Fibroblast of peridontal ligament (primary cell): ENCODE measurements around the gene CFAP410.
"Not testable (repeated sequence)": the region's sequence is repeated elsewhere in the genome, so short reads cannot be mapped to it uniquely, and the experiment has no call there.

Experiments
- DNase-seq: peaks from one replicate; pipeline ENCODE4 v3.0.0-alpha.2; 2010; ENCODE audit errors: extremely low read depth

The CFAP410 gene

GRCh38 chr21:44368711-44369446 is 29.7 kb upstream of the CFAP410 start:
- no peak for DNase-seq

- DNase-seq: no peak
Observed at GRCh38 chr21:44366586-44367211, 27.5 kb upstream of the CFAP410 start.

GRCh38 chr21:44365967-44366585 is 26.9 kb upstream of the CFAP410 start:
- no peak for DNase-seq

GRCh38 chr21:44365251-44365966 is 26.2 kb upstream of the CFAP410 start:
- no peak for DNase-seq

GRCh38 chr21:44364151-44365053 is 25.2 kb upstream of the CFAP410 start:
- no peak for DNase-seq

- no peak for DNase-seq
Observed at GRCh38 chr21:44363278-44363677, 24.1 kb upstream of the CFAP410 start.

GRCh38 chr21:44361903-44362302 is 22.7 kb upstream of the CFAP410 start:
- DNase-seq: not testable (repeated sequence)

GRCh38 chr21:44360159-44360558 is 21.0 kb upstream of the CFAP410 start:
- DNase-seq: no peak

GRCh38 chr21:44359396-44359795 is 20.2 kb upstream of the CFAP410 start:
- DNase-seq: no peak

- no peak for DNase-seq
Observed at GRCh38 chr21:44357064-44357837, 18.1 kb upstream of the CFAP410 start.

GRCh38 chr21:44356636-44357035 is 17.4 kb upstream of the CFAP410 start:
- no peak for DNase-seq

GRCh38 chr21:44356160-44356559 is 17.0 kb upstream of the CFAP410 start:
- DNase-seq: no peak

- DNase-seq: no peak
Observed at GRCh38 chr21:44354775-44355771, 15.9 kb upstream of the CFAP410 start.

GRCh38 chr21:44354001-44354405 is 14.8 kb upstream of the CFAP410 start:
- DNase-seq: no peak

GRCh38 chr21:44353191-44353970 is 14.2 kb upstream of the CFAP410 start, which contains the start of gene TRPM2:
TSS of gene TRPM2 (plus strand) at chr21:44353621. CDS start at chr21:44353701, 80 bp downstream.
- DNase-seq: no peak

GRCh38 chr21:44352253-44352860 is 13.2 kb upstream of the CFAP410 start:
- DNase-seq: no peak

- DNase-seq: no peak
Observed at GRCh38 chr21:44351535-44352252, 12.5 kb upstream of the CFAP410 start.
